ENCODE data around the gene GPAM. TPM values are rescaled to one million over a fixed set of nuclear protein-coding genes. Genes with fewer than 3 reads are reported as not detected.
"Not testable (repeated sequence)": the region's sequence is repeated elsewhere in the genome, so short reads cannot be mapped to it uniquely, and the experiment has no call there.

Gene GPAM
- total and polyA plus RNA-seq, 5 donors from 2014 or later, result 0.84 to 4.2 (median 2.5) TPM

- no peaks in the 10 kb centered on the region for H3K27me3 Mint-ChIP-seq
- H3K36me3 Mint-ChIP-seq, result no peaks in the 10 kb centered on the region
- no peaks in the 10 kb centered on the region for H3K4me1 ChIP-seq (ENCODE audit: control insufficient read depth, insufficient read depth, low read length, poor library complexity, severe bottlenecking)
These were observed 57.4 kb downstream of the GPAM start for GRCh38 chr10:112126172-112126571.

GRCh38 chr10:112124866-112125265 is 58.7 kb downstream of the GPAM start:
- Mint-ChIP-seq H3K4me1 (no peaks in the 10 kb centered on the region), H3K4me3 (no peak overlapping the region), H3K27ac (no peak overlapping the region), H3K27me3 (no peaks in the 10 kb centered on the region), H3K36me3 (no peaks in the 10 kb centered on the region), H3K9me3 (peaks cover 0 to 1% (median 0%) of the 10 kb centered on the region in 7 donors)
- H3K4me1 ChIP-seq (ENCODE audit: control insufficient read depth, insufficient read depth, low read length, poor library complexity, severe bottlenecking), result no peaks in the 10 kb centered on the region
- ATAC-seq (ENCODE audit: low read depth in 2 of 2) (no peak), DNase-seq (no peak)
- no peaks in the 10 kb centered on the region for H3K9me3 ChIP-seq (ENCODE audit: control insufficient read depth in 2 of 2, low read length in 2 of 2)
- no peak overlapping the region for H3K4me3 ChIP-seq (ENCODE audit: low read depth, low read length)
- no peaks in the 10 kb centered on the region for H3K36me3 ChIP-seq (ENCODE audit: control insufficient read depth, insufficient read depth, low read length)
- H3K27ac ChIP-seq (ENCODE audit: insufficient read depth, low read length, poor library complexity, severe bottlenecking), result no peak overlapping the region
- H3K27me3 ChIP-seq (ENCODE audit: control insufficient read depth, insufficient read depth, low read length), result no peaks in the 10 kb centered on the region

More at GRCh38 chr10:112126172-112126571, 57.4 kb downstream of the GPAM start:
- no peak overlapping the region for H3K4me3 ChIP-seq (ENCODE audit: low read depth, low read length)
- H3K27ac ChIP-seq (ENCODE audit: insufficient read depth, low read length, poor library complexity, severe bottlenecking), result no peak overlapping the region
- Mint-ChIP-seq H3K4me1 (no peaks in the 10 kb centered on the region), H3K27ac (no peak overlapping the region), H3K9me3 (peaks cover 0 to 1% (median 0%) of the 10 kb centered on the region in 7 donors), H3K4me3 (no peak overlapping the region)
- no peaks in the 10 kb centered on the region for H3K27me3 ChIP-seq (ENCODE audit: control insufficient read depth, insufficient read depth, low read length)
- ATAC-seq (ENCODE audit: low read depth in 2 of 2), result no peak
- H3K36me3 ChIP-seq (ENCODE audit: control insufficient read depth, insufficient read depth, low read length), result no peaks in the 10 kb centered on the region
- no peak for DNase-seq
- H3K9me3 ChIP-seq (ENCODE audit: control insufficient read depth in 2 of 2, low read length in 2 of 2), result no peaks in the 10 kb centered on the region

GRCh38 chr10:112122827-112123226 is 60.7 kb downstream of the GPAM start:
- Histone ChIP-seq H3K4me3 (ENCODE audit: low read depth, low read length) (no peak overlapping the region), H3K27me3 (ENCODE audit: control insufficient read depth, insufficient read depth, low read length) (no peaks in the 10 kb centered on the region), H3K9me3 (ENCODE audit: control insufficient read depth in 2 of 2, low read length in 2 of 2) (no peaks in the 10 kb centered on the region), H3K27ac (ENCODE audit: insufficient read depth, low read length, poor library complexity, severe bottlenecking) (no peak overlapping the region), H3K36me3 (ENCODE audit: control insufficient read depth, insufficient read depth, low read length) (no peaks in the 10 kb centered on the region), H3K4me1 (ENCODE audit: control insufficient read depth, insufficient read depth, low read length, poor library complexity, severe bottlenecking) (no peaks in the 10 kb centered on the region)
- H3K27ac Mint-ChIP-seq, result no peak overlapping the region
- no peak for DNase-seq
- H3K36me3 Mint-ChIP-seq, result no peaks in the 10 kb centered on the region
- H3K27me3 Mint-ChIP-seq, result no peaks in the 10 kb centered on the region
- no peaks in the 10 kb centered on the region for H3K4me1 Mint-ChIP-seq
- no peak for ATAC-seq (ENCODE audit: low read depth in 2 of 2)
- H3K4me3 Mint-ChIP-seq, result no peak overlapping the region
- H3K9me3 Mint-ChIP-seq, result peaks cover 0 to 1% (median 0%) of the 10 kb centered on the region in 7 donors

- no peaks in the 10 kb centered on the region for H3K36me3 Mint-ChIP-seq
- no peaks in the 10 kb centered on the region for H3K4me1 Mint-ChIP-seq
- no peaks in the 10 kb centered on the region for H3K27me3 ChIP-seq (ENCODE audit: control insufficient read depth, insufficient read depth, low read length)
These were observed 63.1 kb downstream of the GPAM start for GRCh38 chr10:112120491-112120890.

GRCh38 chr10:112115781-112116385 is 67.7 kb downstream of the GPAM start:
- Histone ChIP-seq H3K4me1 (ENCODE audit: control insufficient read depth, insufficient read depth, low read length, poor library complexity, severe bottlenecking) (no peaks in the 10 kb centered on the region), H3K4me3 (ENCODE audit: low read depth, low read length) (no peak overlapping the region), H3K27me3 (ENCODE audit: control insufficient read depth, insufficient read depth, low read length) (no peaks in the 10 kb centered on the region), H3K9me3 (ENCODE audit: control insufficient read depth in 2 of 2, low read length in 2 of 2) (no peaks in the 10 kb centered on the region), H3K36me3 (ENCODE audit: control insufficient read depth, insufficient read depth, low read length) (no peaks in the 10 kb centered on the region), H3K27ac (ENCODE audit: insufficient read depth, low read length, poor library complexity, severe bottlenecking) (no peak overlapping the region)
- H3K27me3 Mint-ChIP-seq, result peaks cover 6% of the 10 kb centered on the region
- no peak overlapping the region for H3K27ac Mint-ChIP-seq
- no peak overlapping the region for H3K4me3 Mint-ChIP-seq
- H3K36me3 Mint-ChIP-seq, result no peaks in the 10 kb centered on the region
- H3K9me3 Mint-ChIP-seq, result no peaks in the 10 kb centered on the region
- H3K4me1 Mint-ChIP-seq, result no peaks in the 10 kb centered on the region
- ATAC-seq (ENCODE audit: low read depth in 2 of 2) (no peak), DNase-seq (peak in 2 of 3 donors; percentile 18 to 34)

More at GRCh38 chr10:112120491-112120890, 63.1 kb downstream of the GPAM start:
- no peak for DNase-seq
- Mint-ChIP-seq H3K4me3 (no peak overlapping the region), H3K27ac (no peak overlapping the region), H3K27me3 (no peaks in the 10 kb centered on the region), H3K9me3 (peaks cover 0 to 1% (median 0%) of the 10 kb centered on the region in 7 donors)
- Histone ChIP-seq H3K9me3 (ENCODE audit: control insufficient read depth in 2 of 2, low read length in 2 of 2) (no peaks in the 10 kb centered on the region), H3K4me1 (ENCODE audit: control insufficient read depth, insufficient read depth, low read length, poor library complexity, severe bottlenecking) (no peaks in the 10 kb centered on the region), H3K27ac (ENCODE audit: insufficient read depth, low read length, poor library complexity, severe bottlenecking) (no peak overlapping the region), H3K36me3 (ENCODE audit: control insufficient read depth, insufficient read depth, low read length) (no peaks in the 10 kb centered on the region), H3K4me3 (ENCODE audit: low read depth, low read length) (no peak overlapping the region)
- ATAC-seq (ENCODE audit: low read depth in 2 of 2), result no peak

GRCh38 chr10:112109779-112110178 is 73.8 kb downstream of the GPAM start:
- not testable (repeated sequence) for H3K27me3 ChIP-seq (ENCODE audit: control insufficient read depth, insufficient read depth, low read length); DNase-seq; H3K4me1 Mint-ChIP-seq; H3K27me3 Mint-ChIP-seq; H3K27ac Mint-ChIP-seq; H3K36me3 Mint-ChIP-seq; H3K27ac ChIP-seq (ENCODE audit: insufficient read depth, low read length, poor library complexity, severe bottlenecking); H3K4me3 Mint-ChIP-seq; ATAC-seq (ENCODE audit: low read depth in 2 of 2); H3K9me3 ChIP-seq (ENCODE audit: control insufficient read depth in 2 of 2, low read length in 2 of 2); H3K4me3 ChIP-seq (ENCODE audit: low read depth, low read length); H3K36me3 ChIP-seq (ENCODE audit: control insufficient read depth, insufficient read depth, low read length); H3K4me1 ChIP-seq (ENCODE audit: control insufficient read depth, insufficient read depth, low read length, poor library complexity, severe bottlenecking); H3K9me3 Mint-ChIP-seq

Other genes starting within 250 kb of the GPAM start
- not detected for gene TECTB, start 99.6 kb upstream of the GPAM start, total RNA-seq
- not detected for gene TECTB, start 99.6 kb upstream of the GPAM start, polyA plus RNA-seq
- gene ACSL5, start 190.4 kb upstream of the GPAM start, total RNA-seq, result 63.7 TPM
- 10 to 100 TPM; 74.8 to 94.4 (median 80.9) TPM for gene ACSL5, start 190.4 kb upstream of the GPAM start, polyA plus RNA-seq

All from CD4-positive, CD25-positive, alpha-beta regulatory T cell (primary cell).